Measurements from ENCODE around the gene HNRNPL.

The HNRNPL gene

DNA sequence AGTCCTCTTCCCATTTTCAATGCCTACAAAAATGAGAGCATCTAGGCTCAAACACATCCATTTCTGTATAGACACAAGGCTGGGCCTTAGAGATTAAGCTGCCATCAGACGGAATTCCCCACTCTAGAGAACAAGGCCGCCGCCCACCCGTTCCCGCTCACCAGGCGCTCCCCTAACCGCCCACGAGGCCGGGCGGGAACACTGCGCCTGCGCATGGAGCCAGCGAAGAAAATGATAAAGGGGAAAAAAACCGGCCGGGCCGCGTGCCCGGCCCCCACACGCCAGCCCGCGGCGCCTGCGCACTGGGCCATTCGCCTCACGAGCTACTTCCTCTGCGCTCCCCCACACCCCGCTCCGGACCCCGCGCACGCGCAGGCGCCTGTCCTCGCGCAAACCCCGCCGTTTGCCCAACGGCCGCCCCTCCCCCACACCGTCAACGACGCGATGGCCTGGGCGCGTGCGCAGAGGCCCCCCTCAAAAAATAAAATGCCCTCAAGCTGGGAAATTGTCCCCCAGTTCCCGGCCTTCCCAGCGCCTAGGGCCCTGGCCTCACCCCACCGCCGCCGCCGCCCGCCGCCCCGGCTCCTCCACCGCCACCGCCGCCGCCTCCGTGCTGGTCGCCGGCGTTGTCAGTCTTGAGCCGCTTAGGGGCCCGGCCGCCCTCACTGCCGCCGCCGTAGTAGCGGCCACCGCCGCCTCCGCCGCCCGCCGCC, 483 bp downstream of the HNRNPL start:
- DNase-seq, result peak; percentile 94
- in situ Hi-C loops (cut with HindIII; ENCODE audit: low pct_ligation_motif_present, low pct_unique_long_range_greater_than_20kb, low sequenced_read_pairs), result no loop called here

- DNase-seq, result peak; percentile 18
Observed at GRCh38 chr19:38848299-38849146, 1.3 kb downstream of the HNRNPL start.

DNA sequence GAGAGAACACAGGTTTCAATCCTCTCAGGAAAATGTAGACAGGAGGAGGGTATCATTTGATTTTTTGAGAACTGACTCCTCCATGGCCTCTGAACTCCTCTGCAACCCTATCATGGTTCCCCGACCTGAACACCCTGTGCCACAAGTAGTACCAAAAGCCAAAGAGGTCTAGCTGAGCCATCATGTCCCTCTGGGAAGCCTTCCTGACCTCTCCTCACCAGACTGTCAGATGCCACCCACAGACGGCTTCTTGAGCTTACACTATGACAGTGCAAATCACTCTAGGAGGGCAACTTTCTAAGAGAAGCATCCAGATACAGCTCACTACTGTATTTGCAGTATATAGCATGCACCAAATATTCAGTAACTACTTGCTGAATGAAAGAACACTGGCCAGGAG, 3.7 kb downstream of the HNRNPL start:
- DNase-seq, result no peak
- in situ Hi-C loops (cut with HindIII; ENCODE audit: low pct_ligation_motif_present, low pct_unique_long_range_greater_than_20kb, low sequenced_read_pairs), result no loop called here

More at GRCh38 chr19:38848299-38849146, 1.3 kb downstream of the HNRNPL start:
- in situ Hi-C loops (cut with HindIII; ENCODE audit: low pct_ligation_motif_present, low pct_unique_long_range_greater_than_20kb, low sequenced_read_pairs), result no loop called here

GRCh38 chr19:38845374-38846024, 4.3 kb downstream of the HNRNPL start:
- in situ Hi-C loops (cut with HindIII; ENCODE audit: low pct_ligation_motif_present, low pct_unique_long_range_greater_than_20kb, low sequenced_read_pairs), result no loop called here
- DNase-seq, result no peak

- no peak for DNase-seq
- in situ Hi-C loops (cut with HindIII; ENCODE audit: low pct_ligation_motif_present, low pct_unique_long_range_greater_than_20kb, low sequenced_read_pairs), result no loop called here
Observed at GRCh38 chr19:38844093-38844686, 5.6 kb downstream of the HNRNPL start.

DNA sequence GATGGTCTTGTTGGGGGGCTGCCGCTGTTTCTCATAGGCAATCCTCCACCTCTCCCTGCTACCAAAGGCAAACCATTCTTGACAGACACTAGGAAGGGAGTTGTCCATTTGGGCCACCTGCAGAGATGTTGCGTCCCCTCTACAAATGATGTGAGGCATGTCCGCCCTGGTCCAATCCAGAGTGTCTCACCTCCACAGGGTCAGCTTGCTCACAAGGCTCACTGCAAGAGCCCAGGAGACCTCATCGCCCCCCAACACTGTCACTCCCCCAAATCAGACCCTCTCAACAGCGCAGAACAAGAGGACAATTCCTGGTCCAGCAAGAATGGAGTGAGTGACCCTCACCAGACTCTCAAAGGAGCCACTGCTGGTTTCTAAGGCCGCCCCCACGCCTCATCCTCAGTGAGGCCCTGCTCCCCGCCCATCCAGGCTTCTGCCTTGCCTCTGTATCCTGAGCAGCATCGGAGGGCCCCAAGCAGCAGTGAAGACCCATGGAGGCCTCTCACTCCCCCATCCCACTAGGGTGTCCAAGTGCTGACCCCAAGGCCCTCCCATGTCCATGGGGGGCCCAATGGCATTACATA, 6.5 kb downstream of the HNRNPL start:
- in situ Hi-C loops (cut with HindIII; ENCODE audit: low pct_ligation_motif_present, low pct_unique_long_range_greater_than_20kb, low sequenced_read_pairs), result no loop called here
- no peak for DNase-seq

DNA sequence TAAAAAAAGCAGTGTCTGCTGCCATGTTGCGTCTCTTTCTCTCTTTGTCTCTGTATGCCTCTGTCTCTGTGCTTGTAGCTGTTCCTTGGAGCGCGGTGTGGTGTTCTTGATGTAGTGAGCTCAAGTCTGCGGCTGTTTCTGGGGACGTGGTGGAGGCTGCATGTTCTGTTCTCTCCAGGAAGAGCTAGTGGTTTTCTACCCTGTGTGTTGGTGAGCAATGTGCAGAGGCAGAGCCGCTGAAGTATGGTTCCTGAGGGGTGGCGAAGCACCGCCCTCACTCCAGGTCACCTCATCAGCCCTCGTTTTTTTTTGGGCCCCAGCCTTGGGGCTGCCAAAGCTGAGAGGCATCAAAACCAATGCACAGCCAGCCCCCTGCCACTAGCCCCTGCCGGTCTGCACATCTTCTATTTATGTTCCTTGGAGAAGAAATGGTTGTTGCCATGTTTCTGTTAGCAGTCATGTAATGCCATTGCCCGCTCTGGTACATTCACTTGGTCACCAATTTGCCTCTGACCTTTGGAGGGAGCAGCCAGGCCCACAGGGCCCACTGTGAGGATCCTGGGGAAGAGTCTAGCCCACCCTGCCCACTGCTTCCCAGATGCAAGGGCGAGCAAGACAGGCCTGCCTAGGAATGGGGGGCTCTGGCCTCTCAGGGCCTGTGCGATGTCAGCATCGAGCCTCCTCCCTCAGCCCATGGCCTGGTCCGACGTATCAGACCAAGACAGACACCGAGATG, 7.2 kb downstream of the HNRNPL start:
- in situ Hi-C loops (cut with HindIII; ENCODE audit: low pct_ligation_motif_present, low pct_unique_long_range_greater_than_20kb, low sequenced_read_pairs), result no loop called here
- no peak for DNase-seq

DNA sequence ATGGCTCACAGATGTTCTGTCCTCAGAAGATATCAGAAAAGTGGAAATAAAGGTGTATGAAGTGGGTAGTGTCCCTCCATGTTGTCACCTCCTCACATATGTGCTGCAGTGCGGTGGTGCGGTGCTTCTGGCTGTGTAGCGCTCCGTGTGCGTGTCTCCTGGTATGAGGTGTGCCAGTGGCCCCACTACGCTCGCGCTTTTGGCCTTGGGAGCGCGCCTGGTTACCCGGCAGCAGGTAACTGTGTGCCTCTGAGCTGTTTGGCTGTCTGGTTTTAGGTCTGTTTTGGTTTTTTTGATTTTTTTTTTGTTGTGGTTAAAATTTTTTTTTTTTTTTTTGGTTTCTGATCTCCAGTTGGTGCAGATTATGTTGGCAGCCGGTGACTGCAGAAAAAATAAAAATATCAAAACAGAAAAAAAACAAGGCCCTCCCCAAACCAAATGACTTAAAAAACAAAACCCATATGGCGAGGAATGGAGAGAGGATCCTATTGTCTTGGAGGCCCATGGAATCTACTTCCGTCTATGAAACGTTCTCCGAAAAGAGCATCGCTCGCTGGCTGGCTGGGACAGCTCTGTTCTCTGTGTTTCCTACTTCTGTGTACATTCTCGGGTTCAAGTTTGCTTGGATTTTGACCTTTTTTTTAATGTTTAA, 7.9 kb downstream of the HNRNPL start:
- no peak for DNase-seq
- in situ Hi-C loops (cut with HindIII; ENCODE audit: low pct_ligation_motif_present, low pct_unique_long_range_greater_than_20kb, low sequenced_read_pairs), result no loop called here

GRCh38 chr19:38841180-38841766, 8.5 kb downstream of the HNRNPL start:
- in situ Hi-C loops (cut with HindIII; ENCODE audit: low pct_ligation_motif_present, low pct_unique_long_range_greater_than_20kb, low sequenced_read_pairs), result no loop called here
- DNase-seq, result no peak

GRCh38 chr19:38840583-38840968, 9.2 kb downstream of the HNRNPL start:
- no peak for DNase-seq
- in situ Hi-C loops (cut with HindIII; ENCODE audit: low pct_ligation_motif_present, low pct_unique_long_range_greater_than_20kb, low sequenced_read_pairs), result no loop called here

DNA sequence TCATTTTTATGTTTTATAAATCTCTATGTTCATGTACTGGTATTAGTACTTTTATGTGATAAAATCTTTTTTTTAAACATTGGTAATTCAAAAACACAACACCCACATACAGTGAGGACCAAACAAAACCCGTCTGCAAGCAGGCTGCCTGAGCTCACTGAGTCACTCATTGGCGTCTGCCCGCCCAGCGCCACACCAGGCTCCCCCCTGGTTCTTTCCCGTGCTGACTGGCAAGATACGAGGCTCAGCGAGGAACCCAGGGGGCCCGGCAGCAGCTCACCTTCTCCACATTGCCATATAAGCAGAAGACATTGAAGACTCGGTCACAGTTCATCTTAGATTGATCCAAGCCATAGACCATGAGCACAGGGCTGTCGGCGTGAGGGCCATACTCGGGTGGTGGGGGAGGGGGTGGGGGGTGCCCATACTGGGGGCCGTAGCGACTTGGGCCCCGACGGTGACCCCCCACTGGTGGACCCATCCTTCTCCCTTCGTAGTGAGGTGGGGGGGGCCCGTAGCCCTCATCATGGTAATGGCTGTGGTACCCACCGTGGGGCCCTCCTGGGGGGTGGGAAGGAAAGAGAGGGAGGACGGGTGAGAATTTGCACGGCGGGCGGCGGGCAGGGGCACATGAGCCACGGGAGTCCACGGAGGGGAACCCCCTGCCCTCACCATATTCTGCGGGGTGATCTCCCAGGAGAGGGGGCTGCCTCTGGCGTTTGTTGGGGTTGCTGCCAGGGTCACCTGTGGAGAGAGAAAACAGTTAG, 9.8 kb downstream of the HNRNPL start:
- in situ Hi-C loops (cut with HindIII; ENCODE audit: low pct_ligation_motif_present, low pct_unique_long_range_greater_than_20kb, low sequenced_read_pairs), result no loop called here
- DNase-seq, result no peak

DNA sequence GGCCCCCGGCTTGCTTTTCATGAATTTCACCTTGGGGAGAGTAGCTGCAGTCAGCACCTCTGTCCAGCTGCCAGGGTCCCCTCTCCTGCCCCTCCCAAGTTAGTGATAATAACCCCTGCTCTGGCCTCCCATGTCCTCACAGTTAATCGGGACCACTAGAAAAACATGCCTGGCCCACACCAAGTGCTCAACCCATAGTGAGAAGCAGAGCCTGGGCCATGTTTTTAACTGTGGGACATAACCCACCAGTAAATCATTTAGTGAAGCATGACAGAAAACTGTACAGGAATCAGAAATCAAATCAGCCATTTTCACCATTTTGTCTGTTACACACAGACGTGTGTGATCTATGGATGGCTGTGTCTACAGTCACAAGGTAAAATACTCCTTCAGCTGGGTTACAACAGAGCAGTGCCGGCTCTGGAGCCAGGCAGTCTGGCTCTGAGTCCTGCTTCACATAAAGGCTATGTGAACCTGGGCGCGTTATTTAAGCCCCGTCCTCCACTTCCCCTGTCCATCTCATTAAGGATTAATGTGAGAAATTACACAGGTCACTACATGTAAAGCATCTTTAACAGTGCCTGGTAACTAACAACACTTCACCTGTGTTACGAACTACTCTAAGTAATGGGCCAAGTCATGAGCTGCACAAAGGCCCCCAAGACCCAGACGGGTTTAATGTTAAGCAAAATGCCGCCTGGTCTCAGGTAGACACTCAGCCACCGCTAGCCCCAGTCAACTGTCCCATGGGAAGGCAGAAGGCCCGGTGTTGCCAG, 10.6 kb downstream of the HNRNPL start:
- no peak for DNase-seq
- in situ Hi-C loops (cut with HindIII; ENCODE audit: low pct_ligation_motif_present, low pct_unique_long_range_greater_than_20kb, low sequenced_read_pairs), result no loop called here

- in situ Hi-C loops (cut with HindIII; ENCODE audit: low pct_ligation_motif_present, low pct_unique_long_range_greater_than_20kb, low sequenced_read_pairs), result no loop called here
- DNase-seq, result no peak
Observed at GRCh38 chr19:38838208-38838985, 11.4 kb downstream of the HNRNPL start.

DNA sequence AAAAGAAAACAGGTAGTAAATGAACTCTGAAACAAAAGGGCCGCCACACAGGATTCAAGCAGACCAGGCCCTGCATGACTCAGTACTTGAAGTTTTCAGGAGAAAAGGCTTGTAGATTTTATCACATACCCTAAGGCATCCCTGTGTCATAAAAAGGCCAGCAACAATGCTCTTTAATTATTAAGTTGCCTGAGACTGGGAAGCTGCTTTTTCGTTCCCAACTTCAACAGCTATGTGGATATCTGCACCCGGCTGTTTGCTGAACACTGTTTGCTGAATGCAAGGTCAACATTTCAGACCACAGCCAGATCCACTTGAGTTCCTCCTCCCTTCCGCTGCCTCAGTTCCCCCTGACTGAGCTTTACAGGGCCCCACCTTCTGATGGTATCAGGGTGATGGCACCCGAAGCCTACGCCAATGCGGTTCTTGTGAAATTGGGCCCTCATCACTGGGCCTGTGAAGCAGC, 12.1 kb downstream of the HNRNPL start:
- in situ Hi-C loops (cut with HindIII; ENCODE audit: low pct_ligation_motif_present, low pct_unique_long_range_greater_than_20kb, low sequenced_read_pairs), result no loop called here
- DNase-seq, result no peak

- no peak for DNase-seq
- in situ Hi-C loops (cut with HindIII; ENCODE audit: low pct_ligation_motif_present, low pct_unique_long_range_greater_than_20kb, low sequenced_read_pairs), result no loop called here
Observed at GRCh38 chr19:38836983-38837626, 12.7 kb downstream of the HNRNPL start.

Data from ACHN (cell line).